HG03469 (cell line): Measurements from ENCODE around the gene ALKBH3.

Source experiments
- ATAC-seq: cut with Tn5 transposase; IDR thresholded peaks from one replicate; pipeline ENCODE4 v1.9.1; 2021; ENCODE audit warnings: mild to moderate bottlenecking, moderate library complexity, moderate number of reproducible peaks; ENCODE audit not compliant: unreplicated experiment

Gene ALKBH3

GRCh38 chr11:43955381-43956118 is 74.9 kb downstream of the ALKBH3 start:
- no peak for ATAC-seq

GRCh38 chr11:43957571-43957970 is 76.9 kb downstream of the ALKBH3 start:
- ATAC-seq = no peak

GRCh38 chr11:43959321-43959995 is 78.8 kb downstream of the ALKBH3 start:
- ATAC-seq = no peak

GRCh38 chr11:43962383-43963278 is 82.0 kb downstream of the ALKBH3 start:
- ATAC-seq = no peak

GRCh38 chr11:43963279-43963620 is 82.6 kb downstream of the ALKBH3 start:
- no peak for ATAC-seq

GRCh38 chr11:43967661-43968060 is 87.0 kb downstream of the ALKBH3 start:
- no peak for ATAC-seq

GRCh38 chr11:43968719-43969118 is 88.1 kb downstream of the ALKBH3 start:
- no peak for ATAC-seq

GRCh38 chr11:43969543-43969942 is 88.9 kb downstream of the ALKBH3 start:
- ATAC-seq = no peak
